H7 (cell line): ENCODE measurements around the gene TADA2A. TPM values are rescaled to one million over a fixed set of nuclear protein-coding genes. Genes with fewer than 3 reads are reported as not detected.
A peak's percentile ranks its signal among the peaks of the same experiment; 100 is the strongest.
"Not testable (repeated sequence)": the region's sequence is repeated elsewhere in the genome, so short reads cannot be mapped to it uniquely, and the experiment has no call there.

Experiments
- DNase-seq: peaks from one replicate; pipeline ENCODE4 v3.0.0; 2012
- H3K27me3 ChIP-seq: 2 replicates; pipeline ENCODE4 v1.6.0; 2011; ENCODE audit warnings: mild to moderate bottlenecking, low read length; ENCODE audit not compliant: control insufficient read depth, insufficient read depth
- H3K36me3 ChIP-seq: replicated peaks from 2 replicates; pipeline ENCODE4 v1.5.1; 2011; ENCODE audit warnings: low read length; ENCODE audit not compliant: control insufficient read depth, insufficient read depth
- H3K4me3 ChIP-seq: 2 replicates; pipeline ENCODE4 v1.5.1; 2011; ENCODE audit warnings: low read depth, mild to moderate bottlenecking, control low read depth, low read length, moderate library complexity; ENCODE audit not compliant: insufficient read depth
- total RNA-seq: library from RNA; depleted of rRNA; stranded (reverse); fragments of >200 nt; shearing (Covaris generic); gene quantifications from 2 replicates; pipeline ENCODE4 v1.2.3, GENCODE V29; 2014

TADA2A gene
- total RNA-seq, 1 experiment from 2014 or later, result 12.5 TPM

DNA sequence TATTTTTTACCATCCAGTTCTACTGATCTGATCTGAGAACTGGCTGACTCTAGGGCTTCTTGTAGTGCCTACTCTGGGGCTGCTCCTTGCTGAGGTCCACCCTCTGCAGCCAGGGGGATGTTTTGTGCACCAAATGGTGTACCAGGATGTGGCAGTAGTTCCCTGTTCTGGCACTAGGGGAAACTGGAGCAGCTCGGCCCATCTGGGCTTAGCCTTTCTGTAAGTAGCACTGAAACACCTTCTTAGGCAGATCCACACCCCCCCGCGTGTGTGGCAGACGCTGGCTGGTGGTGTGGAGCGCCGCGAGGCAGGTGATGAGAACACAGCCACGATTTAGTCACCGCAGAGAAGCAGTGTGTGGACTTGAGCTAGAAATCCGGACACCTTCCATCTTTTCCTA, 100.0 kb downstream of the TADA2A start:
- Histone ChIP-seq H3K4me3 (no peak overlapping the region), H3K27me3 (no peaks in the 10 kb centered on the region), H3K36me3 (no peaks in the 10 kb centered on the region; the same call in 1 of the 2 replicates)
- DNase-seq, result peak; percentile 83

GRCh38 chr17:37507111-37507510, 100.4 kb downstream of the TADA2A start:
- H3K27me3 ChIP-seq, result no peaks in the 10 kb centered on the region
- H3K4me3 ChIP-seq, result no peak overlapping the region
- no peak for DNase-seq

DNA sequence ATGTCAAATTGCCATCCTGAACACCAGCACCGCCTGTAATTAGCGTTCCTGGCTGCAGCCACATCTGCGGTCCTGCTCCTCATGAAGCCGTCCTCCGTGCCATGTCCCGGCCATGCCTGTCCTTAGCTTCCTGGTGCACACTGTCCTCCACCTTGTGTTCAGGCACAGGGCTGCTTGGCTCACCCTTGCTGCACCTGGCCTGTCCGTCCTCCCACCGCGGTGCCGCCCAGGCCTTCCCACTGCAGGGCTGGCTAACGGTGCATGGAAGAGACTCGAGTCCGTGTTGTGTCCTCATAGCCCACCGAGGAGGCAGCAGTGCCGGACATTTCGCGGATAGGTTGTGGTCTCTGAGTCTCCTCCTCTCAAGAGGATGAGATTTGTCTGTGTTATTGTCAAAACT, 103.4 kb downstream of the TADA2A start:
- peaks cover 3% of the 10 kb centered on the region for H3K36me3 ChIP-seq
- DNase-seq, result no peak
- H3K27me3 ChIP-seq, result no peaks in the 10 kb centered on the region
- no peak overlapping the region for H3K4me3 ChIP-seq

More at GRCh38 chr17:37507111-37507510, 100.4 kb downstream of the TADA2A start:
- no peaks in the 10 kb centered on the region; the same call in 1 of the 2 replicates for H3K36me3 ChIP-seq

DNA sequence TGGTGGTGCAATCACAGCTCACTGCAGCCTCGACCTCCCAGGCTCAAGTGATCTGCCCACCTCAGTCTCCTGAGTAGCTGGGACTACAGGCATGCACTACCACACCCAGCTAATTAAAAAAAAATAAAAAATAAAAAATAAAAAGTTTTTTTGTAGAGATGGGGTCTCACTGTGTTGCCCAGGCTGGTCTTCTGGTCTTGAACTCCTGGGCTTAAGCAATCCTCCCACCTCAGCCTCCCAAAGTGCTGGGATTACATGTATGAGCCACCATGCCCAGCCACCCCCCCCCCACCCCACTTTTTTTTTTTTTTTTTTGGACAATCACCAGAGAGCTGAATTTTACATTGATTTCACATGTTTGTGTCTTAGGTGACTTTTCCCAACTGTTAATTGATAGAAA, 105.0 kb downstream of the TADA2A start:
- not testable (repeated sequence) for H3K27me3 ChIP-seq, H3K4me3 ChIP-seq, H3K36me3 ChIP-seq, DNase-seq

DNA sequence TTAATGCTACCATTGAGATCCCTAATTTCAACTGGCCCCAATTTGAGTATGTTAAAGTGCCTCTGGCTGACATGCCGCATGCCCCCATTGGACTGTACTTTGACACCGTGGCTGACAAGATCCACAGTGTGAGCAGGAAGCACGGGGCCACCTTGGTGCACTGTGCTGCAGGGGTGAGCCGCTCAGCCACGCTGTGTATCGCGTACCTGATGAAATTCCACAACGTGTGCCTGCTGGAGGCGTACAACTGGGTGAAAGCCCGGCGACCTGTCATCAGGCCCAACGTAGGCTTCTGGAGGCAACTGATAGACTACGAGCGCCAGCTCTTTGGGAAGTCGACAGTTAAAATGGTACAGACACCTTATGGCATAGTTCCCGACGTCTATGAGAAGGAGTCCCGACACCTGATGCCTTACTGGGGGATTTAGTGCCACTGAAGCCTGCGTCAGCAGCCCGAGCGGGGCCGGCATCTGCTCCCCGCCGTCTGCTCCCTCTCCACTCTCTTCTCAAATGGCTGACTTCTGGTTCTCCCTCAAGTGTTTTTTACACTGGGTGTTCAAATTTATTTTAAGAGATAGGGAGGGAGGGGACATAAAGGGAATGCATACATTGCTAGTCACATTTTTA, 105.9 kb downstream of the TADA2A start:
- Histone ChIP-seq H3K27me3 (no peaks in the 10 kb centered on the region), H3K36me3 (peaks cover 3% of the 10 kb centered on the region), H3K4me3 (no peak overlapping the region)
- no peak for DNase-seq

- Histone ChIP-seq H3K27me3 (no peaks in the 10 kb centered on the region), H3K36me3 (peaks cover 4% of the 10 kb centered on the region), H3K4me3 (no peak overlapping the region)
- no peak for DNase-seq
Measured at GRCh38 chr17:37513711-37514110, 107.0 kb downstream of the TADA2A start.

- DNase-seq, result no peak
- no peaks in the 10 kb centered on the region for H3K27me3 ChIP-seq
- no peak overlapping the region for H3K4me3 ChIP-seq
- H3K36me3 ChIP-seq, result peaks cover 5% of the 10 kb centered on the region
Measured at GRCh38 chr17:37516127-37516571, 109.5 kb downstream of the TADA2A start.

DNA sequence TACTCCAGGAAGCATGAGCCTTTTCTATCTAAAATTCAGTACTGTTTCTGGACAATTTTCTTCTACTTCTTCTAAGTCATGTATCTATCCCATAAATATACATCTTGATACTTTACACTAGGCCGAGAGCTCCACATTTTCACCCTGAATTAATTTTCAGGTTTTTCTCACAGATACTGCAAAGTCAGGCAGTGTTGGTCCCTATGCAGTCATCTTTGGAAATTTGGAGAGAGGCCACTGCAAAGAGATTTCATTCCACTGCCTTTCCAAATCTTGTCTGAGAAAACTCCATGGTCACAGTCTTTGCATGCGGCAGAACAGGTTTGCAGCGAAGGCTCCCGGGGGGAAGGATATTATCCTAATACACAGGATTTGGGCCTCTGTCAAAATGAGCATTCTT, 111.2 kb downstream of the TADA2A start:
- H3K4me3 ChIP-seq, result no peak overlapping the region
- DNase-seq, result no peak
- peaks cover 5% of the 10 kb centered on the region for H3K36me3 ChIP-seq
- no peaks in the 10 kb centered on the region for H3K27me3 ChIP-seq

DNA sequence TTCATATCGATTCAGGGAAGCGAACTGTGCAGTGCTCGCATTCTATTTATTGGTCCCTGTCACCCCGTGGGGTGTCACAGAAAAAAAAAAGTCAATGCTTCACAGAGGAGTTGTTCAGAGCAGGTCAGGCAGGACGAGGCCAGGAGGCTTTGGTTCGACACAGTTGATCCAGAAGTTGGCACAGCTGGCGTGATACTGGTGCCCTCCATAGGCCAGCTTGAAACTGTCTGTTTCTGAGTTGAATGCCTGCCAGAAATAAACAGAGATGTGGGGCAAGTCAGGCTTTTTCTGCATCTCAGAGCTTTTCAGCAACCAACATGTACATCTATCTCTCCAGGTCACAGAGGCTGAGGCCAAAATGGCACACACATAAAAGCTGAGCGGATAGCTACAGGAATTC, 112.1 kb downstream of the TADA2A start:
- DNase-seq, result no peak
- Histone ChIP-seq H3K4me3 (no peak overlapping the region), H3K36me3 (peaks cover 2% of the 10 kb centered on the region), H3K27me3 (no peaks in the 10 kb centered on the region)

DNA sequence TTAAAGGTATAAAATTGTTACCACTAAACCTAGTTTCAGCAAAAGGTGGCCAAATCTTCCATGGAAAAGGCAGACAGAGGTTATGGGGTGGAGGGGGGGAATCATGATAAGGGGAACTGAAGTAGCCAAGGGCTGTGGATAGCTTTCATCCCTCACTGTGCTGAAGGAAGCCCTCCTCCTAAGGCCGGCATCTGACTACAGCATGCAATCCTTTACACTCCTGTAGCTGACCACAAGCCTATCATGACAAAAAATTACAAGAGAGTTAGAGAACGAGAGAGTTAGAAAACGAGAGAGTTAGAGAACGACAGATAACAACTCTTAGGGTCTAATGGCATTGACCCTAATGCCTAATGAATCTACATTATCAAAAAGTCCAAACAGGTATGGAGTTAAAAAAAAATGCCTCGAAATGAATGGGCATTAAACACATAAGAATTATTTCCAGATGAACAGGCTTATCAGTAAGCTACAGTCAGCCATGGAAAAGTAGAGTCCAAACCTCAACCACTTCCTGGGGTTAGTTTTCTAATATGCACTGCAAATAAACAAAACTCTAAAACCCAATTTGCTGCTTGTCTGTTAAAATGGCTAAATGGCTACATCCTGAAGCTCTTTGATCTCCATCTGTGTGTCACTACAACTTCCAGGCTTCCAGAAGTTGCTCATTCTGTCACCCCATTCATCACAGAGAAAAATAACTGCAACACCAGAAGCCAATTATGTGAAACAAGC, 112.7 kb downstream of the TADA2A start:
- peaks cover 2% of the 10 kb centered on the region for H3K36me3 ChIP-seq
- H3K4me3 ChIP-seq, result no peak overlapping the region
- DNase-seq, result no peak
- H3K27me3 ChIP-seq, result no peaks in the 10 kb centered on the region

GRCh38 chr17:37520174-37520573, 113.5 kb downstream of the TADA2A start:
- no peak for DNase-seq
- Histone ChIP-seq H3K36me3 (peaks cover 2% of the 10 kb centered on the region), H3K4me3 (no peak overlapping the region), H3K27me3 (no peaks in the 10 kb centered on the region)

DNA sequence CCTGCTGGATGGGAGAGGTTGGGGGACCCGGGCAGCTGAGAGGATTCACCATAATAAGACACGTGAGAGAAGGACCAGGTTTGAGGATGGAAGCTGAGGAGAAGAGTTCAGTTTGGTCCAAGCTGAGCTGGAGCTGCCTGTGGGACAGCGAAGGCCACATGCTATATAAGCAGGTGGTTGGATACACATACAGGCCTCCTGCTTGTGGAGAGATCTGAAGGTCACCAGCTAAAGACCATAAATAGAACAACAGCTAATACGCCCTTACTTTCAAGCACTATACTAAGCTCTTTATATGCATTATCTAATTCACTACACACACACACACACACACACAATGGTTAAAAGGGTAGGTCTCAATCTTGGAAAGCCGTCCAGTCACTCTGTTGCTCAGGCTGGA, 115.1 kb downstream of the TADA2A start:
- Histone ChIP-seq H3K36me3 (peaks cover 2% of the 10 kb centered on the region), H3K27me3 (no peaks in the 10 kb centered on the region), H3K4me3 (no peak overlapping the region)
- DNase-seq, result no peak

GRCh38 chr17:37523715-37524219, 117.1 kb downstream of the TADA2A start:
- no peaks in the 10 kb centered on the region for H3K27me3 ChIP-seq
- peaks cover 1% of the 10 kb centered on the region for H3K36me3 ChIP-seq
- DNase-seq, result no peak
- no peak overlapping the region for H3K4me3 ChIP-seq

DNA sequence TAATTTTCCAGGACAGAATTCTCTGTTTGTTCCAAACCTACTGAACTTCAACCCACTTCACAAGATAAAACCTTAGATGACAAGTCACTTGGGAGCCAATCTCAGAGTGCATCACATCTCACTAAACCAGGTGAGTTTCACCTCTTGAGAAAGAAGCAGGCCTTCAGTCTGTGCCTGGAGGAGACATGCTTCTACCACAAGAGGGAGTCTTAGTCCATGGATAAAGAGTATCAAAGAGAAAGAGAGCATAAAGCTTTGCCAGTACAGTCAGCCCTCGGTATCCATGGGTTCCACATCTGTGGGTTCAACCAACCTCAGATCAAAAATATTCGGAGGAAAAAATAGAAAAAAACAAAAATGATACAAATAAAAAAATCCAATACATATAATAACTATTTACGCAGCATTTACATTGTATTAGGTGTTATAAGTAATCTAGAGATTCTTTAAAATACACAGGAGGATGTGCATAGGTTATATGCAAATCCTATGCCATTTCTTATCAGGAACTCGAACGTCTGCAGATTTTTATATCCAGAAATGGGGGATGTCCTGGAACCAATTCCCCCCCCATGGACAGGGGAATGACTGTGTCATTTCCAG, 120.7 kb downstream of the TADA2A start:
- no peak overlapping the region for H3K4me3 ChIP-seq
- DNase-seq, result peak; percentile 76
- H3K27me3 ChIP-seq, result no peaks in the 10 kb centered on the region
- H3K36me3 ChIP-seq, result no peaks in the 10 kb centered on the region; the same call in 1 of the 2 replicates
